Neural crest cell (in vitro differentiated cells): ENCODE measurements around the gene ADAM21. TPM values are rescaled to one million over a fixed set of nuclear protein-coding genes. Genes with fewer than 3 reads are reported as not detected.
"Not testable (repeated sequence)": the region's sequence is repeated elsewhere in the genome, so short reads cannot be mapped to it uniquely, and the experiment has no call there.

ENCODE experiments used
- DNase-seq: peaks from one replicate; pipeline ENCODE4 v3.0.0; 2021; ENCODE audit warnings: low read depth, mixed read lengths, low spot score
- H3K27ac Mint-ChIP-seq: one replicate; pipeline ENCODE4 v1.8.0; 2021; ENCODE audit warnings: mild to moderate bottlenecking, mixed read lengths; ENCODE audit not compliant: unreplicated experiment
- H3K27me3 Mint-ChIP-seq: 2 replicates; pipeline ENCODE4 v1.8.0; 2021; ENCODE audit warnings: low read depth, mild to moderate bottlenecking, mixed read lengths
- H3K36me3 Mint-ChIP-seq: 2 replicates; pipeline ENCODE4 v1.8.0; 2021; ENCODE audit warnings: low read depth, mild to moderate bottlenecking, mixed read lengths
- H3K4me1 Mint-ChIP-seq: 2 replicates; pipeline ENCODE4 v1.8.0; 2021; ENCODE audit warnings: mixed read lengths
- H3K4me3 Mint-ChIP-seq: one replicate; pipeline ENCODE4 v1.8.0; 2021; ENCODE audit warnings: mild to moderate bottlenecking, mixed read lengths
- H3K9me3 Mint-ChIP-seq: 2 replicates; pipeline ENCODE4 v1.8.0; 2021; ENCODE audit warnings: mixed read lengths
- CTCF ChIP-seq: fragments of 200-600 bp; sonication (generic); conservative IDR thresholded peaks from 2 replicates; pipeline ENCODE4 v1.5.0; 2021; ENCODE audit warnings: antibody characterized with exemption, mild to moderate bottlenecking
- total RNA-seq: library from RNA; stranded (reverse); gene quantifications from 2 replicates; pipeline ENCODE4 v1.2.1, GENCODE V29; 2021

The ADAM21 gene
- total RNA-seq, 1 donor from 2014 or later, result not detected

- Mint-ChIP-seq H3K36me3 (no peaks in the 10 kb centered on the region), H3K4me1 (peaks cover 18% of the 10 kb centered on the region), H3K27me3 (peaks cover 21% of the 10 kb centered on the region), H3K4me3 (peak within 1 kb of the TSS; percentile 98), H3K9me3 (no peaks in the 10 kb centered on the region), H3K27ac (peak within 1 kb of the TSS; percentile 97)
- no peak for TF ChIP-seq CTCF
- peak; percentile 39 for DNase-seq
Measured at GRCh38 chr14:70416725-70417349, 35.1 kb upstream of the ADAM21 start, which contains the start of gene SYNJ2BP. Gene SYNJ2BP, minus strand, starts transcription at chr14:70417090. Its CDS starts 127 bp downstream, at chr14:70416963.

GRCh38 chr14:70419270-70419931, 32.6 kb upstream of the ADAM21 start:
- DNase-seq, H3K36me3 Mint-ChIP-seq, H3K9me3 Mint-ChIP-seq, H3K27ac Mint-ChIP-seq: not testable (repeated sequence)
- Mint-ChIP-seq H3K4me3 (peak overlapping the region; percentile 45), H3K4me1 (peaks cover 18% of the 10 kb centered on the region), H3K27me3 (peaks cover 29% of the 10 kb centered on the region)

- H3K9me3 Mint-ChIP-seq, result peaks cover 12% of the 10 kb centered on the region
- peaks cover 38% of the 10 kb centered on the region for H3K27me3 Mint-ChIP-seq
- DNase-seq, result no peak
- no peak overlapping the region for H3K4me3 Mint-ChIP-seq
- TF ChIP-seq CTCF, result no peak
- H3K27ac Mint-ChIP-seq, result no peak overlapping the region
- H3K36me3 Mint-ChIP-seq, result no peaks in the 10 kb centered on the region
- H3K4me1 Mint-ChIP-seq, result no peaks in the 10 kb centered on the region
Measured at GRCh38 chr14:70422538-70422937, 29.4 kb upstream of the ADAM21 start.

GRCh38 chr14:70425354-70425753, 26.6 kb upstream of the ADAM21 start:
- Mint-ChIP-seq H3K36me3 (peaks cover 2% of the 10 kb centered on the region), H3K9me3 (peaks cover 20% of the 10 kb centered on the region), H3K4me3 (no peak overlapping the region), H3K4me1 (no peaks in the 10 kb centered on the region), H3K27ac (no peak overlapping the region), H3K27me3 (peaks cover 42% of the 10 kb centered on the region)
- no peak for TF ChIP-seq CTCF
- DNase-seq, result no peak

GRCh38 chr14:70426555-70426954, 25.4 kb upstream of the ADAM21 start:
- not testable (repeated sequence) for H3K4me1 Mint-ChIP-seq, H3K27ac Mint-ChIP-seq, DNase-seq, H3K4me3 Mint-ChIP-seq, H3K36me3 Mint-ChIP-seq
- peaks cover 35% of the 10 kb centered on the region for H3K27me3 Mint-ChIP-seq
- H3K9me3 Mint-ChIP-seq, result peaks cover 24% of the 10 kb centered on the region

- no peak for TF ChIP-seq CTCF
- no peak overlapping the region for H3K27ac Mint-ChIP-seq
- no peak for DNase-seq
- H3K4me1 Mint-ChIP-seq, result no peaks in the 10 kb centered on the region
- H3K27me3 Mint-ChIP-seq, result no peaks in the 10 kb centered on the region
- peaks cover 30% of the 10 kb centered on the region for H3K9me3 Mint-ChIP-seq
- H3K36me3 Mint-ChIP-seq, result peaks cover 15% of the 10 kb centered on the region
- H3K4me3 Mint-ChIP-seq, result no peak overlapping the region
Measured at GRCh38 chr14:70436867-70437266, 15.1 kb upstream of the ADAM21 start.
